ENCODE results near the gene SBK3.
"Not testable (repeated sequence)": the region's sequence is repeated elsewhere in the genome, so short reads cannot be mapped to it uniquely, and the experiment has no call there.

The SBK3 gene

DNA sequence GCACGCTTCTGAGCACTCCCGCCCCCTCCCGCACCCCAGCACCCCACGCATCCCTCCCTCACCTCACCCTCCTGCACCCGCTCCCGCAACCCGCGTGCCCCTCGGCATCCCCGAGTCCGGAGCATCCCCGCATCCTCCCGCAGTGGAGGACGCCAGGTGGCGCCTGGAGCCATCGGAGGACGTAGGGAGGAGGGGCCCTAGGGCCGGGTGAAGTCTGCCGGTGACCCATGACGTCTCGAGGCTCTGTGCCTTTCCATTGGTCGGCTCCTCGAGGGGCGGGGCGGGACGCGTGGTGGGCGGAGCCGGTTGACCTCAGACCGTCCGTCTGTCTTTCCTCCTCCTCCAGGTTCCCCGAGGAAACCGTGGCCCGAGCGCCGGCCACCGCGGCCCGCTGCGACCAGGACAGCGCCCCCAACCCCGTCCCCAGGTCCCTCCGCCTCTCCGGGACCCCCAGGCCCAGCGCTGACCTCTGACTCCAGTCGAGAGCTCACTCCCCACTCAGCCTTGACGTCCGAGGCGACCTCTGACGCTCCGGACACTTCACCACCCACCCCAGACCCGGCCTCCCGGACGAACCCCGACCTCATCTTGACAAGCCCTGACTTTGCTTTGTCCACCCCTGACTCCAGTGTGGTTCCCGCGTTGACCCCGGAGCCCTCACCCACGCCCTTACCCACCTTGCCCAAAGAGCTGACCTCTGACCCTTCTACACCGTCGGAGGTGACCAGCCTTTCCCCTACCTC lies 28.3 kb downstream of the SBK3 start:
- peak; percentile 96 for DNase-seq

DNA sequence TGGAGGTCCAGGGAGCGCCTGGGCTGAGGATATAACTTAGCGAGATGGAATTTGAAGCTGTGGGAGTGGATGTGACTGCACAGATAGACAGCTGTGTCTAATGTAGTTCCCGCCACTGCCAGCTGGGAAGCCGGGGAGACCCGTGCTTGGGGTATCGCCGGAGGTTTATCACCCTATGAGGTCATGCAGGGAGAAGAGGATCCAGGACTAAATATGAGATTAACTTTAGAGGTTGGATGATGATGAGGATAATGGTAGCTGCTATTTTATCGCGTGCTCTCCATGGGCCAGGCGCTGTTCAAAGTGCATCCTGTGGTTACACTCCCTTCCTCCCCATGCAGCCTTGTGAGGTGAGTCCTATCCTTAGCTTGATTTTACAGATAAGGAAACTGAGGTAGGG lies 37.2 kb downstream of the SBK3 start:
- DNase-seq, result no peak

DNA sequence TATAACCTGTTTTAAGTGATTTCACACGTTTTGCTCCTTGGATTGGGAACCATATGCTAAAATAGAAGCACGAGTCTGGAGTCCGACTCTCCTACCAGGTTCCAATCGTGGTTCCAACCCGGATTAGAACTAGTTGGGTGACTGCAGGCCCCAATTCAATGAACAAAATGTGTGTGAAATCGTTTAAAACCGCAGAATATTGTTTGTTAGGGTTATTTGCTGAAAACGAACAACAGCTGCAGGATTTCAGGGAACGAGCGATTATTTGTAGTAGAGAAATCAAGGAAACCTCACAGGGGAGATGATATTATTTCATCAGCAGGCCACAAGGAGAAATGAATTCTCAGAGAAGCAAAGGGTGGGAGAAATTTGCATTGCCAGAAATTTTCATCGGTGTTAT lies 40.4 kb downstream of the SBK3 start:
- DNase-seq, result no peak

DNA sequence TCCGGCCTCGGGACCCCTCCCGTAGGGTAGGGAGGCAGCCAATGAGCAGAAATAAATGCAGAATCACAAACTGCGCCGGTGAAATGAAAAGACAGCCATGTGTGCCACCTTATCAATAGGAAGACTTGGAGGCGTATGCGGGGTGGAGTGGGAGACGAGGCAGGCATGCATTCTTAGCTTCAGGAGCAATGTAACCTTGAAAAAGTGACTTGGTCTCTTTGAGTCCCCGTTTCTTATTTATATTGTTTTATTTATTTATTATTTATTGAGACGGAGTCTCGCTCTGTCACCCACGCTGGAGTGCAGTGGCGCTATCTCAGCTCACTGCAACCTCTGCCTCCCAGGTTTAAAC lies 41.1 kb downstream of the SBK3 start:
- DNase-seq, result no peak

DNA sequence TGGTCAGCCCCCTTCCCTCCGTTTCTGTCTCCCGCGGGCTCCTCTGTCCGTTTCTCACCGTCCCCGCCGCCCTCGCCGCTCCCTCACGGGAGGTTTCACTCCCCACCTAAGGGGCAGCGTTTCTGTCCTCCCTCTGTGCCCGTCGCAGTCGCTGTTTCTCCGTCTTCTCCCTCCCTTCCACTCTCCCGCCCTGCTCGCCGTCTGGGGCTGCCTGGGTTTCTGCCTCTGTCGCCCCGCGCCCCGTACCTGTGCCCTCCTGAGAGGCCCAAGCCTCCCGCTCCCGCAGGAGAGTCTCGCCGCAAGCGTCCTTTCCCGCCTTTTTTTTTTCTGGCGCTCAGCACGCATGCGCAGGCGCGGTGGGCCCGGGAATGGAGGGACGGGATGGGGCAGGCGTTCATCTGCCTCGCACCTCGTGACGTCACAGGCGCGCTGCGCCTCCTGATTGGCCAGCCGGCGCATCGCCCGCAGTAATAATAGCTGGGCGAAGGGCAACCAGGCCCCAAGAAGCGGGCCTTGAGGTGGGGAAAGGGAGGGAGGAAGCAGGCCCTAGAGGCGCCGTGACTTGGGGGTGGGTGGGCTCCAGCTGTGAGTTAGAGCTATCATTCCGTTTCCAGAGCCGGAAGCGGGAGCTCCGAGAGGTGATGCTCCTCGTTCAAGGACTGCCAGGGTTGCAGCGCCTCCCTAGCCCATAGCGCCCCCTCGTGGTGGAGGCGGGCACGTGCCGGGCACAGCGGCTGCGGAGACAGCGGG lies 41.7 kb downstream of the SBK3 start:
- peak; percentile 97 for DNase-seq

DNA sequence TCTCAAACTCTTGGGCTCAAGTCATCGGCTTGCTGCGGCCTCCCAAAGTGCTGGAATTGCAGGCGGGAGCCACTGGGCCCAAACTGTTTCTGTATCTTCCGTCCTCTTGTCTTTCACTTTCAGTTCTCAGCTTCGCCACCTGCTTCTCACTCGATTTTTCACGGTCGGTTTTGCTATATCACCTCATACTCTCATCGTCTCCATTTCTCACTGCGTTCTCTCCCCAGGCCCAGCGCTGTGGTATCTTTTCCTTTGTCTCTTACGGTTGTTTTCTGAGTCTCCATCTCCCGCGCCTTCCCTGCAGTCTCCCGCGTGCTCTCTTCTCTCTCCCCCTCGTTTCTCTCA lies 42.2 kb downstream of the SBK3 start:
- DNase-seq, result no peak

DNA sequence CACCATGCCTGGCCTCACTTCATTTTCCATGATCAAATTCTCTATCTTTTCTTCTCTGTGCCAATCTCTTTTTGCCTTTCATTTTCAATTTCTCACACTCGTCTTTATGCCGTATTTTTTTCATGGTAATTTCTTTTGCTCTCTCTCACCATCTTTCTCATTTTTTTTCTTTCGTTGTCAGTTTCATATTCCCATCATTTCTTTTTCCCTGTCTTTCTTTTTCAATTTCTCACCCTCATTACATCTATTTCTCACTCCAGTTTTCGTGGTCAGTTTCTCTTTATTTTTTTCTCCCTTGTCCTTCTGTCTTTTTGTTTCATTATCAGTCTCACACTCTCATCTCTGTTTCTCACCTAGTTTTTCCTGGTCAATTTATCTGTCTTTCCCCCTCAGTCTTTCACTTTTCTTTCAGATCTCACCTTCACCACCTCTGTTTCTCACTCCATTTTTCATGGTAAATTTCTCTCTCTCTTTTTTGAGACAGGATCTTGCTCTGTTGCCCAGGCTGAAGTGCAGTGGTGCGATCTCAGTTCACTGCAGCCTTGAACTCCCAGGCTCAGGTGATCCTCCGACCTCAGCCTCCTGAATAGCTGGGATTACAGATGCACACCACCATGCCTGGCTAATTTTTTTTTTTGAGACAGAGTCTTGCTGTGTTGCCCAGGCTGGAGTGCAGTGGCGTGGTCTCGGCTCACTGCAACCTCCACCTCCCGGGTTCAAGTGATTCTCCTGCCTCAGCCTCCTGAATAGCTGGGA lies 43.0 kb downstream of the SBK3 start:
- no peak for DNase-seq

DNA sequence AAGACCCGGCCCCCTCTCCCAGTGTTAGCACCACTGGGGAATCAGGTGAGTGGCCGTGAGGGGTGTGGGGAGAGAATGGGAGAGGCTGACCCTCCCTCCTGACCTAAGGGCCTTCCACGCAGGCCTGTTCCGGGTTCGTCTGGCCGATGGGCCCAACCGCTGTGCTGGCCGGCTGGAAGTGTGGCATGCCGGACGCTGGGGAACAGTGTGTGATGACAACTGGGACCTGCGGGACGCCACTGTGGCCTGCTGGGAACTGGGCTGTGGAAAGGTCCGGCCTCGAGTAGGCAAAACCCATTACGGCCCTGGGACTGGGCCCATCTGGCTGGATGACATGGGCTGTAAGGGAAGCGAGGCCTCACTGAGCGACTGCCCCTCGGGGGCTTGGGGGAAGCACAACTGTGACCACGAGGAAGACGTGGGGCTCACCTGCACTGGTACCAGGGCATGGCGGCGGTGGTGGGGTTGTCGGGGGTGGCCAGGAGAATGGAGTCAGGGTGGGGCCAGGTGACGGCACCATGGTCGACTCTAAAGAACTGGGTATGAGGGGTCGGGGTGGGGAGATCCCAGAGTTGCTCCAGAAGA lies 44.9 kb downstream of the SBK3 start:
- DNase-seq, result no peak

DNA sequence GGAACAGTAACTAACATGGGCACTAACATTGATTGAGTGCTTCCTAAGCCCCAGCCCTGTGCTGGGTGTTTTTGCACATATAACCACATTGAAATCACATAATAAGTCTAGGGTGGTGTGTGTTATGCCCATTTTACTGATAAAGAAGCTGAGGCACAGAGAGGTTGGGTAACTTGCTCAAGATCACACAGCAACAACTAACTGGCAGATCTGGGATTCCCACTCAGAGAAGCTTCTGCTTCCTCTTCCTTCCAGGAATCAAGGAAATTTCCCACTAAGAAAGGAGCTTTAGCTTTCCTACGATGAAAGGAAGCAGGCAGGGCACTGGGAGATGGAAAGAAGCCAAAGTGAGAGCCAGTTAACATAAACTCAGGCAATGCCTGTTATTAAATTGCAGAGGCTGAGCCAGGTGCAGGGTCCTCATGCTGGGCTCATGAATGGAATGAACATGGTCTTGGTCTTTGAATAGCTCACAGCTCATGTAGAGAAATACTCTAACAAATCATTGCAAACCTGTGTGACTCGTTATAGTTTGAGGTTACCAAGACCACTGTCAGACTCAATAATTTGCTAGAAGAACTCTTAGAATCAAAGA lies 47.0 kb downstream of the SBK3 start:
- DNase-seq, result no peak

DNA sequence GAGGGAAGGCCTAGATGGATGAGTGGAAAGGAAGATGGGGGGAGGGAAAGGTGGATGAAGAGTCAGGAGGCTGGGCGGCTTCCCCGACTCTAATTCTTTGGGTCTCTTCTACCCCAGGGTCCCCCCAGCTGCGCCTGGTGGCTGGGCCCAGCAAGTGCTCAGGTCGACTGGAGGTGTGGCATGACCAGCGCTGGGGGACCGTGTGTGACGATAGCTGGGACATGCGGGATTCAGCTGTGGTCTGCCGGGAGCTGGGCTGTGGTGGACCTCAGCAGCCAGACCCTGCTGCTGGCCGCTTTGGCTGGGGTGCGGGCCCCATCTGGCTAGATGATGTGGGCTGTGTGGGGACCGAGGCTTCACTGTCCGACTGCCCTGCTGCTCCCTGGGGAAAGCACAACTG lies 47.6 kb downstream of the SBK3 start:
- DNase-seq, result no peak

DNA sequence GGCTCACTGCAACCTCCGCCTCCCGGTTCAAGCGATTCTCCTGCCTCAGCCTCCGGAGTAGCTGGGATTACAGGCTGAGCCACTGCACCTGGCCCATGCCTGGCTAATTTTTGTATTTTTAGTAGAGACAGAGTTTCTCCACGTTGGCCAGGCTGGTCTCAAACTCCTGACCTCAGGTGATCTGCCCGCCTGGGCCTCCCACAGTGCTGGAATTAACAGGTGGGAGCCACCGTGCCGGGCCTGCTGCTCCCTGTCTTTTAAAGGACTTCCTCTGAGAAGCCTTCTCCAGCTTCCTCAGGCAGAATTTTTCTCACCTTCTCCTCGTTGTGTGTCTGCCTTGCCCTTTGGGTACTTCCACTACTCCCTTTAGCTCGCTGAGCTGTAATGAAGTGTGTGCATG lies 48.5 kb downstream of the SBK3 start:
- DNase-seq, result not testable (repeated sequence)

DNA sequence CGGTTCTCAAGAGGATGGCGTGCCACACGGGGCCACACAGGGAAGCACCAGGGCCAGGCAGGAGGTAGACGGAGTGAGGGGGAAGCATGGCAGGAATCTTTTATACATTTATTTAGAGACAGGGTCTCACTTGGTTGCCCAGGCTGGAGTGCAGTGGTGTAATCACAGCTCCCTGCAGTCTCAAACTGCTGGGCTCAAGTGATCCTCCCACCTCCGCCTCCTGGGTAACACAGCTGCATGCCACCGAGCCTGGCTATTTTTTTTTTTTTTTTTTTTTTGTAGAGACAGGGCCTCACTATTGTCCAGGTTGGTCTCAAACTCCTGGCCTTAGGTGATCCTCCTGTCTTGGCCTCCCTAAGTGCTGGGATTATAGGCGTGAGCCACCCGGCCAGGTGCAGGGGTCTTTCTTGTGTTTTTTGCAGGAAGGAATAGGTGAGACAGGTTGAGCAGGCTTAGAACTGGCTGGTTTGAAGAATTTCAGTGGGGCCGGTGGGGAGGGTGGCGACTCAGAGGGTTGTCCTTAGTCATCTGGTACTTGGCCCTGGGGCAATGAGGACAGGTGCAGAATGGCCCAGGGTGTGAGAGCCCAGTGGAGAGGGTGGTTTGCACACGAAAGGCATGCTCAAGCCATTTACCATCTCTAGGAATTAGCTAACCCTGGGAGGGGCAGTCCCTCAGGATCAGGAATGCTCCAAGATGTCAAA lies 49.5 kb downstream of the SBK3 start:
- DNase-seq, result no peak

DNA sequence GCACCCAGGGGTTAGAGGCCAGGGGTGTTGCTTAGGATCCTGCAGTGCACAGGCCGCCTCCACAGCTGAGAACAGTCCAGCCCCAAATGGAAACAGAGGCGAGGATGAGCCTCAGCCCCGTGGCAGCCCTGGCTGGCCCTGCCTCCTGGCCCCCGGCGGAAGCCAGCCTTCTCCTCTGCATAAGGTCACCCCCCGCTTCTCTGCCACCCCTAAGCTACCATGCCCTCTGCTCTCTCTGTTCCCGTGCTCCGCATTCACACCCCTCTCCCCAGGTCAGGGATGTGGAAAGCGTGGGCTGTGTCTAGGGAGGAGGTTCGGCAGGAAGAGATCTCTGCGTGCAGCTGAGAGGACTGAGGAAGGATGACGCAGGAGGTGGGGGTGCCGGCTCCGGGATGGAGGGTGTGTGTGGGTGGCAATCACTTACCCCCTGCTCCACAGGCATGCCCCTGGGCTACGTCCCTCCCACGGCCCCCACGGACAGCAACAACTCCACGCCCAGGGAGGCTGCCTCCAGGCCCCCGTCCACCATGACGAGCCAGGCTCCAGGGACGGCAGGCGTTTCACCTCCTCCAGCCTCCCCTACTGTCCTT lies 51.1 kb downstream of the SBK3 start:
- DNase-seq, result no peak

DNA sequence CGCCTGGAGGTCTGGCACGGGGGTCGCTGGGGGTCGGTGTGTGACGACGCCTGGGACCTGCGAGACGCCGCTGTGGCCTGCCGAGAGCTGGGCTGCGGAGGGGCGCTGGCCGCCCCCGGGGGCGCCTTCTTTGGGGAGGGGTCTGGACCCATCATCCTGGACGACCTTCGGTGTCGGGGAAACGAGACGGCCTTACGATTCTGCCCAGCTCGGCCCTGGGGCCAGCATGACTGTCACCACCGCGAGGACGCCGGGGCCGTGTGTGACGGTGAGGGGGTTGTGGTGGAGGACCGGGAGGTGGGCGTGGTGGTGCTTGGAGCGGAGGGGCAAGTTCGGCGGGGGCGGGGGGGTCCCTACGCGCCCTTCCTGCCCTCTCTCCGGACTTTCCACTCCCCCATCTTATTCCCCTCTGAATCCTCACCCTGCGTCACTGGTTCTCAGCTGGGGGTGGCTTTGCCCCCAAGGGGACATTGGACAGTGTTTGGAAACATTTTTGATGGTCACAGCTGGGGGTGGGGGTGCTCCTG lies 51.6 kb downstream of the SBK3 start:
- no peak for DNase-seq

DNA sequence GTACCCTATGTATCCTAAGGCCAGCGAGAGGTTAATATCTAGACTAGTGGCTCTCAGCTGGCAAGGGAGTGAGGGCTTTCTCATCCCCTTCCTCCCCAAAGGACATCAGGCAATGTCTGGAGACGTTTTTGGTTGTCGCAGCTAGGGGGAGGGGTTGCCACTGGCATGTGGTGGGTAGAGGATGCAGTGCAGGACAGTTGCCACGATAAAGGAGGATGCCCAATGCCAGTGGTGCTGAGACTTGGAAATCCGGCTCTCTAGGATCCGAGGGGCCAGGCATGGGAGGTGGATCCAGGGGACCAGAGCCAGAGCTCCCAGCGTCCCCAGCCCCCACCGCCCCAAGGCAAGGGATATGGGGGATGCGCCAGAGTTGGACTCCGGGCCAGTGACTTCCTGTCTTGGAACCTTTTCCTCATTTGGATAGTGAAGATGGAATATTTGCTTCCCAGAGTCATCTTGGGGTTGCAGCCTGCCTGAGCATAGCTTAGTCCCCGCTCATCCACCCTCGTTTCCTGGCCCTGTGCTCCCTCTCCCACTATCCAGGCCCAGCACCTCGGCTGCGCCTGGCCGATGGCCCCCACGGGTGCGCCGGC lies 52.2 kb downstream of the SBK3 start:
- no peak for DNase-seq

DNA sequence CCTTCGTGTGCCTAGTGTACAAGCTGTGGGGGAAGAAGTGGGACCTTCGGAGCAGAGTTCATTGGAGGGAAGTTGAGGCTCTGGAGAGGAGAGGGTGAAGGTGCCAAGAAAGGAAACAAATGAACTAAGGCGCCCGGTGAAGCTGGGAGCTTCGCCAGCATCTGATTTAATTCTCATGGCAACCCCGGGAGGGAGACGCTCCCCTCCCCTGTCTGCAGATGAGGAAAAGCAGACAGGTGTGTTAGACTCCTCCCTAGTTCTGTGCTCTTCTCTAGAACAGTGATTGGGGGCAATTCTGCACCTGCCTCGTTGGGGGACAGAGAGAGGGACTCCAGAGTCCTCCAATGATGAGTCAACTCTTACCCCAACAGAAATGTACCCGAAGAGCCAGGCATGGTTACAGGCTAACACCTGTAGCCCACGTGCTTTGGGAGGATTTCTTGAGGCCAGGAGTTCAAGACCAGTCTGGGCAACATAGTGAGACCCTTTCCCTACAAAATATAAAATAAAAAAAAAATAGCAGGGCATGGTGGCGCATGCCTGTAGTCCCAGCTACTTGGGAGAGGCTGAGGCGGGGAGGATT lies 52.9 kb downstream of the SBK3 start:
- DNase-seq, result no peak

DNA sequence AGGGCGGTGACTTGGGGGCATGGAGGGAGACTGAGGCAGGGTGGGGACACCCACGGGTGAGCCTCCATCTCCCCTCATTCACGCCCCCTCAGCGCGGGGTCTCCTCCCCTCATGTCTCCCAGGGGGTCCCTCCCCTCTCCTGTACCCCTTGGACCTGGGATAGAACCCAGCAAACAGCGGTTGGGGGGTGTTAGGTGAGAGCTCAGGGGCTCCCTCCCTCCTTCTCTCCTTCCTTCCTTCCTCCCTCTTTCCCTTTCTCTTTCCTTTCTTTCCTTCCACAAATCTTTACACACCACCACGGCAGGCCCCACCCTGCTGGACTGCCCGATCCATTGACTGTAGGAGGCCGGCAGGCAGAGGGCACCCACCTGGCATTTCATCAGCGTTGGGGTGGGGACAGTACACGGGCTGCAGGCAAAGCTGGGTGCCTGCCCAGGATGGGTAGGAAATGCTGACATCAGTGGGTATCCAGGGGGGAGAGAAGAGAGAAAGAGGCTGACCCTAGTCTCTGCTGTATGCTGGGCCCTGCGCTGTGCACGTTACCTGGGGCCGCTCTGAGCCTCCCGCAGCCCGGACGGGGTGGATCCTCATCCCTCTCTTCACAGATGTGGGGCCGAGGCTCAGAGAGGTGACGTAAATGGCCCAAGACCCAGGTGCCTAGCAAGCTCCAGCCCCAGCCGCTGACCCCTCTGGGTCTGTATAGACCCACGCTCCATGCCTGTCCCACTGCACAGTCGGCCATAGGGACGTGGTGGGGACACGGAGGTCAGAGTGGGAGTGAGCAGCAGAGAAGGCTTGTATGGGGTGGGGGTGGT lies 53.6 kb downstream of the SBK3 start:
- no peak for DNase-seq

Data from OCI-M1 (cell line).